Prostate gland (tissue), 2 donors: ENCODE measurements around the gene NAA40. TPM values are rescaled to one million over a fixed set of nuclear protein-coding genes. Genes with fewer than 3 reads are reported as not detected.
"Not testable (repeated sequence)": the region's sequence is repeated elsewhere in the genome, so short reads cannot be mapped to it uniquely, and the experiment has no call there.

ENCODE experiments used
- DNase-seq: peaks from one replicate; pipeline ENCODE4 v3.0.0-alpha.2; 2019; ENCODE audit warnings: low spot score
- H3K27ac ChIP-seq, 2 donors: fragments of 200-600 bp; sonication (generic); 2 replicates each; pipeline ENCODE4 v1.5.1; 2017 to 2019
- H3K27me3 ChIP-seq: fragments of 200-600 bp; sonication (generic); replicated peaks from 2 replicates; pipeline ENCODE4 v1.5.1; 2019; ENCODE audit not compliant: insufficient read depth
- H3K36me3 ChIP-seq, 2 donors: fragments of 200-600 bp; sonication (generic); 1 replicate in 1 of 2; 2 replicates in 1 of 2; pipeline versions ENCODE4 v1.5.1 to v1.8.1; 2017 to 2019
- H3K4me1 ChIP-seq: fragments of 200-600 bp; sonication (generic); replicated peaks from 2 replicates; pipeline ENCODE4 v1.5.1; 2019
- H3K4me3 ChIP-seq, 2 donors: fragments of 200-600 bp; sonication (generic); 2 replicates each; pipeline ENCODE4 v1.5.1; 2017 to 2019
- H3K9me3 ChIP-seq: fragments of 200-600 bp; sonication (generic); 2 replicates; pipeline ENCODE4 v1.5.1; 2017
- POLR2A ChIP-seq: fragments of 450-650 bp; IDR thresholded peaks from one replicate; pipeline ENCODE4 v1.6.1; 2016; ENCODE audit warnings: antibody characterized with exemption, mild to moderate bottlenecking
- POLR2AphosphoS5 ChIP-seq: sonication (generic); formaldehyde crosslinking; IDR thresholded peaks from one replicate; pipeline ENCODE4 v1.6.1; 2017; ENCODE audit warnings: antibody characterized with exemption
- WGBS: methylation state at CpG from one replicate; pipeline ENCODE4 v1.1.5; 2018; 5-methylcytosine and 5-hydroxymethylcytosine counted together
- intact Hi-C: fragments of 100-400 bp; cut with DNase I; formaldehyde crosslinking; loops from one replicate; pipeline ENCODE4 v1.14.2; 2022
- total RNA-seq, 2 donors: library from RNA; depleted of rRNA; stranded (reverse); fragments of >200 nt; gene quantifications; one replicate each; pipeline ENCODE4 v1.1.0, GENCODE V29; 2016
- TF ChIP-seq, protein P1 (sequence below), 4 experiments: fragments of 200-600 bp in 2 of 4; fragments of 450-650 bp in 2 of 4; sonication (generic) in 2 of 4; IDR thresholded peaks; 1 replicate in 3 of 4; 2 replicates in 1 of 4; pipeline ENCODE4 v1.5.1; 2016 to 2019; ENCODE audit warnings: antibody characterized with exemption in 4 of 4, mild to moderate bottlenecking in 2 of 4, moderate library complexity in 2 of 4

The NAA40 gene
- total RNA-seq, 2 donors from 2014 or later, result 23.3 to 24.7 TPM

- H3K9me3 ChIP-seq, result no peaks in the 10 kb centered on the region
- no peaks in the 10 kb centered on the region for H3K4me1 ChIP-seq
- no peaks in the 10 kb centered on the region for H3K36me3 ChIP-seq
- intact Hi-C loops, result no loop called here
- TF ChIP-seq, protein P1, sequence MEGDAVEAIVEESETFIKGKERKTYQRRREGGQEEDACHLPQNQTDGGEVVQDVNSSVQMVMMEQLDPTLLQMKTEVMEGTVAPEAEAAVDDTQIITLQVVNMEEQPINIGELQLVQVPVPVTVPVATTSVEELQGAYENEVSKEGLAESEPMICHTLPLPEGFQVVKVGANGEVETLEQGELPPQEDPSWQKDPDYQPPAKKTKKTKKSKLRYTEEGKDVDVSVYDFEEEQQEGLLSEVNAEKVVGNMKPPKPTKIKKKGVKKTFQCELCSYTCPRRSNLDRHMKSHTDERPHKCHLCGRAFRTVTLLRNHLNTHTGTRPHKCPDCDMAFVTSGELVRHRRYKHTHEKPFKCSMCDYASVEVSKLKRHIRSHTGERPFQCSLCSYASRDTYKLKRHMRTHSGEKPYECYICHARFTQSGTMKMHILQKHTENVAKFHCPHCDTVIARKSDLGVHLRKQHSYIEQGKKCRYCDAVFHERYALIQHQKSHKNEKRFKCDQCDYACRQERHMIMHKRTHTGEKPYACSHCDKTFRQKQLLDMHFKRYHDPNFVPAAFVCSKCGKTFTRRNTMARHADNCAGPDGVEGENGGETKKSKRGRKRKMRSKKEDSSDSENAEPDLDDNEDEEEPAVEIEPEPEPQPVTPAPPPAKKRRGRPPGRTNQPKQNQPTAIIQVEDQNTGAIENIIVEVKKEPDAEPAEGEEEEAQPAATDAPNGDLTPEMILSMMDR (IDR thresholded peaks at IDR 0.05), result no peak
- no peak for TF ChIP-seq POLR2AphosphoS5
- 97% methylated on average over 1 of the region's 1 CpG for WGBS
- no peak overlapping the region for H3K27ac ChIP-seq
- H3K4me3 ChIP-seq, result no peak overlapping the region
- no peaks in the 10 kb centered on the region for H3K27me3 ChIP-seq
- no peak for DNase-seq
These were observed 27.6 kb downstream of the NAA40 start for GRCh38 chr11:63966444-63966843.

DNA sequence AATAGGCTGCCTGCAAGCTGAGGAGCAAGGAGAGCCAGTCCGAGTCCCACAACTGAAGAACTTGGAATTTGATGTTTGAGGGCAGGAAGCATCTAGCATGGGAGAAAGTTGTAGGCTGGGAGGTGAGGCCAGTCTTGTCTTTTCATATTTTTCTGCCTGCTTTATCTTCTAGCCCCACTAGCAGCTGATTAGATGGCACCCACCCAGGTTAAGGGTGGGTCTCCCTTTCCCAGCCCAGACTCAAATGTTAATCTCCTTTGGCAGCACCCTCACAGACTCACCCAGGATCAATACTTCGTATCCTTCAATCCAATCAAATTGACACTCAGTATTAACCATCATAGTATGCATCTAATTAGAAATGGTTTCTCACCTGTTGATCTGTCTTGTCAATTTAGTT lies 30.7 kb downstream of the NAA40 start:
- 90% methylated on average over 2 of the region's 2 CpGs for WGBS
- H3K27me3 ChIP-seq, result no peaks in the 10 kb centered on the region
- intact Hi-C loops, result no loop called here
- H3K9me3 ChIP-seq, result no peaks in the 10 kb centered on the region
- no peak overlapping the region for H3K4me3 ChIP-seq
- no peaks in the 10 kb centered on the region for H3K4me1 ChIP-seq
- H3K36me3 ChIP-seq, result no peaks in the 10 kb centered on the region
- H3K27ac ChIP-seq, result no peak overlapping the region
- no peak for TF ChIP-seq POLR2AphosphoS5
- TF ChIP-seq, protein P1 (IDR thresholded peaks at IDR 0.05), result no peak
- TF ChIP-seq POLR2A, result no peak
- DNase-seq, result no peak

DNA sequence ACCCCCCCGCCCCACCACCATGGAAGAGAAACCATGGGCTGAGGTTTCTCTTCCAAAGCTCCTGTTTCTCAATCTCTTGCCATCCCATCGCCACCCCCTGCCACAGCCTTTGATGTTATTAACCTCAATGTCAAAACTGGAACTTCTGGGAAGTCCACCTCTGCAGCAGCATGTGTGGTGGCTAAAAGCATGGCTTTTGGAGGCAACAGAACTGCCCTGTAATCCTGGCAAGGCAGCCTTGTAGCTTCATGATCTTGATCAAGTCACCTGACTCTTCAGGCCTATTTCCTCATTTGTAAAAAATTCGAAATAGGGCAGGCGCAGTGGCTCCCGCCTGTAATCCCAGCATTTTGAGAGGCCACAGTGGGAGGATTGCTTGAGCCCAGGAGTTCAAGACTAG lies 32.1 kb downstream of the NAA40 start:
- TF ChIP-seq, protein P1 (IDR thresholded peaks at IDR 0.05), result no peak
- TF ChIP-seq POLR2AphosphoS5 (no peak), POLR2A (no peak)
- WGBS, result 75% methylated on average over 5 of the region's 5 CpGs
- H3K27ac ChIP-seq, result no peak overlapping the region
- H3K36me3 ChIP-seq, result no peaks in the 10 kb centered on the region
- intact Hi-C loops, result no loop called here
- H3K4me1 ChIP-seq, result peaks cover 5% of the 10 kb centered on the region
- DNase-seq, result no peak
- H3K27me3 ChIP-seq, result no peaks in the 10 kb centered on the region
- H3K9me3 ChIP-seq, result no peaks in the 10 kb centered on the region
- H3K4me3 ChIP-seq, result no peak overlapping the region

GRCh38 chr11:63973912-63974258 lies 35.1 kb downstream of the NAA40 start:
- WGBS, result 64% methylated on average over 18 of the region's 18 CpGs
- not testable (repeated sequence) for H3K27ac ChIP-seq

GRCh38 chr11:63974259-63975143 lies 35.7 kb downstream of the NAA40 start, which contains the start of gene COX8A:
Gene COX8A (plus strand): TSS chr11:63974620. CDS start chr11:63974681, 61 bp downstream.
- Histone ChIP-seq H3K27ac (peak within 1 kb of the TSS; percentile 95 to 96), H3K27me3 (no peaks in the 10 kb centered on the region), H3K36me3 (no peaks in the 10 kb centered on the region), H3K4me3 (peak within 1 kb of the TSS; percentile 87 to 88), H3K9me3 (no peaks in the 10 kb centered on the region), H3K4me1 (peaks cover 18% of the 10 kb centered on the region)
- TF ChIP-seq POLR2AphosphoS5 (peak; percentile 98), POLR2A (peak; percentile 48)
- TF ChIP-seq, protein P1 (IDR thresholded peaks at IDR 0.05), result no peak
- intact Hi-C loops, result no loop called here
- WGBS, result under 1% methylated on average over 67 of the region's 67 CpGs
- peak; percentile 99 for DNase-seq

More at GRCh38 chr11:63973912-63974258, 35.1 kb downstream of the NAA40 start:
- H3K4me1 ChIP-seq, result peaks cover 12% of the 10 kb centered on the region
- H3K27me3 ChIP-seq, intact Hi-C loops, H3K9me3 ChIP-seq, H3K4me3 ChIP-seq, DNase-seq, H3K36me3 ChIP-seq: not testable (repeated sequence)
